Neural cell (in vitro differentiated cells): ENCODE data around the gene SFMBT2. TPM values are rescaled to one million over a fixed set of nuclear protein-coding genes. Genes with fewer than 3 reads are reported as not detected.

ENCODE experiments used
- H2AFZ ChIP-seq: fragments of 200-600, 300-800 bp; sonication (generic), shearing (Covaris generic); 2 replicates; pipeline ENCODE4 v1.6.0; 2014; ENCODE audit warnings: low read depth, mild to moderate bottlenecking, antibody characterized with exemption, low read length, moderate library complexity
- H3F3A ChIP-seq: fragments of 200-600 bp; shearing (Covaris generic); 2 replicates; pipeline ENCODE4 v1.6.1; 2016; ENCODE audit warnings: mild to moderate bottlenecking, moderate library complexity, mixed read lengths, antibody characterized with exemption, low read length; ENCODE audit not compliant: insufficient read depth, poor library complexity, severe bottlenecking
- H3K27ac ChIP-seq: fragments of 200-600, 300-800 bp; sonication (generic), shearing (Covaris generic); 2 replicates; pipeline ENCODE4 v1.5.1; 2014; ENCODE audit warnings: mild to moderate bottlenecking, low read length, moderate library complexity
- H3K27me3 ChIP-seq: fragments of 300-800, 200-600 bp; sonication (generic), shearing (Covaris generic); 2 replicates; pipeline ENCODE4 v1.6.0; 2014; ENCODE audit warnings: mild to moderate bottlenecking, low read depth, low read length, moderate library complexity; ENCODE audit not compliant: insufficient read depth
- H3K36me3 ChIP-seq: fragments of 300-800, 200-600 bp; sonication (generic), shearing (Covaris generic); 2 replicates; pipeline ENCODE4 v1.5.1; 2014; ENCODE audit warnings: mild to moderate bottlenecking, antibody characterized with exemption, low read length, moderate library complexity; ENCODE audit not compliant: insufficient read depth
- H3K4me2 ChIP-seq: fragments of 300-800, 200-600 bp; sonication (generic), shearing (Covaris generic); 2 replicates; pipeline ENCODE4 v1.6.0; 2014; ENCODE audit warnings: mild to moderate bottlenecking, low read length
- H3K4me3 ChIP-seq: fragments of 300-800, 200-600 bp; sonication (generic), shearing (Covaris generic); 2 replicates; pipeline ENCODE4 v1.5.1; 2014; ENCODE audit warnings: mild to moderate bottlenecking, low read length, moderate library complexity
- H3K79me2 ChIP-seq: fragments of 200-600 bp; shearing (Covaris generic); replicated peaks from 2 replicates; pipeline ENCODE4 v1.6.0; 2014; ENCODE audit warnings: mild to moderate bottlenecking, low read length, moderate library complexity; ENCODE audit not compliant: insufficient read depth
- H3K9ac ChIP-seq: fragments of 300-800, 200-600 bp; sonication (generic), shearing (Covaris generic); 2 replicates; pipeline ENCODE4 v1.6.1; 2016; ENCODE audit warnings: mild to moderate bottlenecking, low read length, mixed read lengths
- H3K9me2 ChIP-seq: fragments of 200-600 bp; shearing (Covaris generic); 2 replicates; pipeline ENCODE4 v1.6.1; 2016; ENCODE audit warnings: mild to moderate bottlenecking, low read length, mixed read lengths; ENCODE audit not compliant: insufficient read depth
- H3K9me3 ChIP-seq: fragments of 200-600, 300-800 bp; sonication (generic), shearing (Covaris generic); 2 replicates; pipeline ENCODE4 v1.6.1; 2016; ENCODE audit warnings: mild to moderate bottlenecking, mixed run types, low read length, moderate library complexity, mixed read lengths
- H4K20me1 ChIP-seq: fragments of 200-600 bp; shearing (Covaris generic); 2 replicates; pipeline ENCODE4 v1.6.1; 2016; ENCODE audit warnings: mild to moderate bottlenecking, mixed run types; ENCODE audit not compliant: insufficient read depth
- EP300 ChIP-seq: fragments of 450-650 bp; conservative IDR thresholded peaks from 2 replicates; pipeline ENCODE4 v1.6.1; 2014; ENCODE audit warnings: antibody characterized with exemption, mild to moderate bottlenecking, moderate library complexity; ENCODE audit not compliant: poor library complexity, severe bottlenecking
- EZH2 ChIP-seq: fragments of 200-600, 300-800 bp; shearing (Covaris generic), sonication (generic); IDR thresholded peaks from 2 replicates; pipeline ENCODE4 v1.6.1; 2014; ENCODE audit warnings: antibody characterized with exemption, low read length, borderline replicate concordance, mild to moderate bottlenecking; ENCODE audit not compliant: insufficient read depth, poor library complexity, severe bottlenecking
- MXI1 ChIP-seq: fragments of 450-650 bp; conservative IDR thresholded peaks from 2 replicates; pipeline ENCODE4 v1.6.1; 2014; ENCODE audit warnings: antibody characterized with exemption, mild to moderate bottlenecking; ENCODE audit not compliant: poor library complexity, severe bottlenecking
- POLR2AphosphoS5 ChIP-seq: IDR thresholded peaks from 2 replicates; pipeline ENCODE4 v1.6.1; 2012
- RAD21 ChIP-seq: fragments of 450-650 bp; conservative IDR thresholded peaks from 2 replicates; pipeline ENCODE4 v1.6.1; 2014; ENCODE audit warnings: antibody characterized with exemption, mild to moderate bottlenecking, moderate library complexity
- REST ChIP-seq: IDR thresholded peaks from 2 replicates; pipeline ENCODE4 v1.6.1; 2012; ENCODE audit warnings: borderline replicate concordance
- SMC3 ChIP-seq: fragments of 450-650 bp; conservative IDR thresholded peaks from 2 replicates; pipeline ENCODE4 v1.6.1; 2014; ENCODE audit warnings: antibody characterized with exemption, mild to moderate bottlenecking, moderate library complexity; ENCODE audit not compliant: poor library complexity
- TAF1 ChIP-seq: IDR thresholded peaks from 2 replicates; pipeline ENCODE4 v1.6.1; 2012; ENCODE audit warnings: low read depth
- polyA plus RNA-seq: library from polyadenylated mRNA; depleted of rRNA; stranded (reverse); fragments of >200 nt; gene quantifications from 2 replicates; pipeline ENCODE4 v1.2.3, GENCODE V29; 2014
- TF ChIP-seq, protein P1 (sequence below): fragments of 450-650 bp; IDR thresholded peaks from 2 replicates; pipeline ENCODE4 v1.5.1; 2014; ENCODE audit warnings: antibody characterized with exemption, mild to moderate bottlenecking, moderate library complexity; ENCODE audit not compliant: poor library complexity, severe bottlenecking

Gene SFMBT2
- polyA plus RNA-seq, 1 donor from 2014 or later = 1.3 TPM

DNA sequence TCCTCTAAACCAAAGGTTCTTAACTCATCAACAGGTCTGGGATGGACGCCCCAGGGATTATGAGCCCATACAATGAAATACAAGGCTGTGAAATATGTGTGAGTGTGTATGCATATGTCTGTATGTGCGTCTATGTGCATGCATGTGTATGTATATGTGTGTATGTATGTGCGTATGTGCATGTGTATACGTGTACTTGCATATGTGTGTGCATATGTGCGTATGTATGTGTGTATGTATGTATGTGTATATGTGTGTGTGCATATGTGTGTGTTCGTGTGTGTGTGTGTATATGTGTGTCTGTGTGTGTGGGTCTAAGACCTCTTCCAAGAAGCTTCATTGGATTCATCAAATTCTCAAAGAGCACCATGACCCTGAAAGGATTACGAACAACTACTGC lies 112.3 kb downstream of the SFMBT2 start:
- H3K9me3 ChIP-seq = no peaks in the 10 kb centered on the region
- no peaks in the 10 kb centered on the region for H3K27me3 ChIP-seq
- H3K4me3 ChIP-seq = no peak overlapping the region
- H3K9ac ChIP-seq = no peak overlapping the region
- TF ChIP-seq TAF1 (no peak), EZH2 (no peak), MXI1 (no peak), SMC3 (no peak), RAD21 (no peak), EP300 (no peak), POLR2AphosphoS5 (no peak), REST (no peak)
- TF ChIP-seq, protein P1, sequence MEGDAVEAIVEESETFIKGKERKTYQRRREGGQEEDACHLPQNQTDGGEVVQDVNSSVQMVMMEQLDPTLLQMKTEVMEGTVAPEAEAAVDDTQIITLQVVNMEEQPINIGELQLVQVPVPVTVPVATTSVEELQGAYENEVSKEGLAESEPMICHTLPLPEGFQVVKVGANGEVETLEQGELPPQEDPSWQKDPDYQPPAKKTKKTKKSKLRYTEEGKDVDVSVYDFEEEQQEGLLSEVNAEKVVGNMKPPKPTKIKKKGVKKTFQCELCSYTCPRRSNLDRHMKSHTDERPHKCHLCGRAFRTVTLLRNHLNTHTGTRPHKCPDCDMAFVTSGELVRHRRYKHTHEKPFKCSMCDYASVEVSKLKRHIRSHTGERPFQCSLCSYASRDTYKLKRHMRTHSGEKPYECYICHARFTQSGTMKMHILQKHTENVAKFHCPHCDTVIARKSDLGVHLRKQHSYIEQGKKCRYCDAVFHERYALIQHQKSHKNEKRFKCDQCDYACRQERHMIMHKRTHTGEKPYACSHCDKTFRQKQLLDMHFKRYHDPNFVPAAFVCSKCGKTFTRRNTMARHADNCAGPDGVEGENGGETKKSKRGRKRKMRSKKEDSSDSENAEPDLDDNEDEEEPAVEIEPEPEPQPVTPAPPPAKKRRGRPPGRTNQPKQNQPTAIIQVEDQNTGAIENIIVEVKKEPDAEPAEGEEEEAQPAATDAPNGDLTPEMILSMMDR = no peak
- no peaks in the 10 kb centered on the region for H3K36me3 ChIP-seq
- no peaks in the 10 kb centered on the region for H3K79me2 ChIP-seq
- H4K20me1 ChIP-seq = no peaks in the 10 kb centered on the region
- H3F3A ChIP-seq = no peaks in the 10 kb centered on the region
- H2AFZ ChIP-seq = no peak overlapping the region
- H3K9me2 ChIP-seq = no peaks in the 10 kb centered on the region
- H3K4me2 ChIP-seq = no peak overlapping the region
- no peak overlapping the region for H3K27ac ChIP-seq

DNA sequence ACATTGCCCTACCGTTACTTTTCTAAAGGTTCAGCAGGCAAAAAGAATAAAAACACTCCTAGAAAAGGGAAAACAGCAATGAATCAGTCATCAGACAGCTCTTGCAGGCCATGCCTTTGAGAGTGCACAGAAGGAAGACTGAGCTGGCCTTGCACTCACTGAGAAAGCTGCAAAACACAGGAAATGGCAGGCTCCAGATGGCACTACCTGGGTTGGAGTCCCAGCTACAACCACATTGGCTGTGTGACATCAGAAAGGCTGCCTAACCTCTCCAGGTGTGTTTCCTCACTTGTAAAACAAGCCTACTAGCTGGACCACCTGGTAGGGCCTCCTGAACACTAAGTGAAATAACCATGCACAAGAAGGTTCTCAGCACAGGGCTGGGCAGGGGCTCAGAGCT lies 113.7 kb downstream of the SFMBT2 start:
- no peak overlapping the region for H3K4me2 ChIP-seq
- H3K9ac ChIP-seq = no peak overlapping the region
- no peaks in the 10 kb centered on the region for H3K27me3 ChIP-seq
- TF ChIP-seq TAF1 (no peak), RAD21 (no peak)
- TF ChIP-seq, protein P1 = no peak
- no peaks in the 10 kb centered on the region for H3K9me3 ChIP-seq
- H3F3A ChIP-seq = no peaks in the 10 kb centered on the region
- no peaks in the 10 kb centered on the region for H3K36me3 ChIP-seq
- H3K4me3 ChIP-seq = no peak overlapping the region
- no peaks in the 10 kb centered on the region for H3K79me2 ChIP-seq
- no peaks in the 10 kb centered on the region for H4K20me1 ChIP-seq
- no peaks in the 10 kb centered on the region for H3K9me2 ChIP-seq
- no peak overlapping the region for H2AFZ ChIP-seq
- H3K27ac ChIP-seq = no peak overlapping the region
